Keratinocyte (primary cell): ENCODE data around the gene LRRIQ3.

Experiments used
- EZH2 ChIP-seq: IDR thresholded peaks from one replicate; pipeline ENCODE4 v1.6.1; 2012; ENCODE audit warnings: inconsistent platforms, mild to moderate bottlenecking, low read length, moderate library complexity
- TF ChIP-seq, protein P1 (sequence below), 3 experiments: IDR thresholded peaks in 1 of 3; conservative IDR thresholded peaks in 1 of 3; optimal IDR thresholded peaks in 1 of 3; 2 replicates in 2 of 3; 3 replicates in 1 of 3; pipeline versions ENCODE3 to v1.5.1; 2011; ENCODE audit warnings: low read length in 3 of 3, mild to moderate bottlenecking in 3 of 3, moderate library complexity in 2 of 3, control low read depth in 1 of 3, inconsistent platforms in 1 of 3; ENCODE audit not compliant: insufficient read depth in 2 of 3; ENCODE audit errors: extremely low read depth in 1 of 3

- TF ChIP-seq, protein P1, sequence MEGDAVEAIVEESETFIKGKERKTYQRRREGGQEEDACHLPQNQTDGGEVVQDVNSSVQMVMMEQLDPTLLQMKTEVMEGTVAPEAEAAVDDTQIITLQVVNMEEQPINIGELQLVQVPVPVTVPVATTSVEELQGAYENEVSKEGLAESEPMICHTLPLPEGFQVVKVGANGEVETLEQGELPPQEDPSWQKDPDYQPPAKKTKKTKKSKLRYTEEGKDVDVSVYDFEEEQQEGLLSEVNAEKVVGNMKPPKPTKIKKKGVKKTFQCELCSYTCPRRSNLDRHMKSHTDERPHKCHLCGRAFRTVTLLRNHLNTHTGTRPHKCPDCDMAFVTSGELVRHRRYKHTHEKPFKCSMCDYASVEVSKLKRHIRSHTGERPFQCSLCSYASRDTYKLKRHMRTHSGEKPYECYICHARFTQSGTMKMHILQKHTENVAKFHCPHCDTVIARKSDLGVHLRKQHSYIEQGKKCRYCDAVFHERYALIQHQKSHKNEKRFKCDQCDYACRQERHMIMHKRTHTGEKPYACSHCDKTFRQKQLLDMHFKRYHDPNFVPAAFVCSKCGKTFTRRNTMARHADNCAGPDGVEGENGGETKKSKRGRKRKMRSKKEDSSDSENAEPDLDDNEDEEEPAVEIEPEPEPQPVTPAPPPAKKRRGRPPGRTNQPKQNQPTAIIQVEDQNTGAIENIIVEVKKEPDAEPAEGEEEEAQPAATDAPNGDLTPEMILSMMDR (optimal IDR thresholded peaks at IDR 0.05 in 1 of 3, IDR thresholded peaks at IDR 0.05 in 1 of 3, conservative IDR thresholded peaks at IDR 0.05 in 1 of 3; ENCODE audit: extremely low read depth in 1 of 3, insufficient read depth in 2 of 3, low read length in 3 of 3), result no peak
- TF ChIP-seq EZH2, result no peak
Measured at GRCh38 chr1:74003806-74004205, 194.2 kb downstream of the LRRIQ3 start.
